Kidney (tissue), 14 donors: ENCODE data around the gene TNNI2. TPM values are rescaled to one million over a fixed set of nuclear protein-coding genes. Genes with fewer than 3 reads are reported as not detected.

ENCODE experiments used
- DNase-seq, 5 donors: peaks; one replicate each; pipeline ENCODE4 v3.0.0-alpha.2; 2013 to 2020
- FAIRE-seq: peaks from 2 replicates; lab custom pipeline; 2012; peaks lifted over from hg19 to GRCh38; lab: Jason Lieb, UNC
- H3K27ac ChIP-seq, 2 donors: one replicate each; pipeline ENCODE4 v1.7.0; 2013; ENCODE audit warnings: low read depth in 2 of 2, low read length in 2 of 2, inconsistent platforms in 1 of 2
- H3K27me3 ChIP-seq: one replicate; pipeline ENCODE4 v1.7.1; 2013; ENCODE audit warnings: low read length, inconsistent platforms; ENCODE audit not compliant: control insufficient read depth, insufficient read depth
- H3K36me3 ChIP-seq, 3 donors: one replicate each; pipeline versions ENCODE4 v1.7.0 to v1.7.1; 2013; ENCODE audit warnings: low read length in 3 of 3, control low read depth in 1 of 3, inconsistent platforms in 1 of 3; ENCODE audit not compliant: insufficient read depth in 3 of 3, control insufficient read depth in 2 of 3
- H3K4me1 ChIP-seq, 3 donors: one replicate each; pipeline versions ENCODE4 v1.7.0 to v1.7.1; 2013; ENCODE audit warnings: low read length in 3 of 3, inconsistent platforms in 1 of 3, low read depth in 1 of 3; ENCODE audit not compliant: control insufficient read depth in 2 of 3, insufficient read depth in 2 of 3
- H3K4me3 ChIP-seq, 3 donors: one replicate each; pipeline versions ENCODE4 v1.7.0 to v1.8.1; 2013; ENCODE audit warnings: low read length in 3 of 3, control low read depth in 1 of 3, inconsistent platforms in 1 of 3
- H3K9ac ChIP-seq, 3 donors: one replicate each; pipeline versions ENCODE4 v1.7.0 to v1.7.1; 2013; ENCODE audit warnings: low read length in 3 of 3, control low read depth in 1 of 3, inconsistent platforms in 1 of 3
- H3K9me3 ChIP-seq, 3 donors: one replicate each; pipeline versions ENCODE4 v1.7.0 to v1.7.1; 2013; ENCODE audit warnings: low read length in 3 of 3, control low read depth in 1 of 3, inconsistent platforms in 1 of 3; ENCODE audit not compliant: control insufficient read depth in 2 of 3, insufficient read depth in 1 of 3
- CTCF ChIP-seq: IDR thresholded peaks from 3 replicates; pipeline ENCODE4 v1.5.1; 2012; ENCODE audit warnings: mild to moderate bottlenecking, moderate library complexity, borderline replicate concordance; ENCODE audit not compliant: insufficient read depth; ENCODE audit errors: extremely low read depth
- intact Hi-C: fragments of 100-400 bp; cut with DNase I; formaldehyde crosslinking; loops from one replicate; pipeline ENCODE4 v1.11.1; 2022
- polyA plus RNA-seq: library from polyadenylated mRNA; stranded (reverse); fragments of 350-450 nt; fragmentation: Illumina TruSeq; extraction: RNeasy Lipid Tissue Mini Kit (QIAGEN cat#74804); gene quantifications from one replicate; pipeline ENCODE4 v1.2.3, GENCODE V29; 2014; ENCODE audit warnings: low read depth, low replicate concordance; ENCODE audit not compliant: insufficient read depth
- total RNA-seq: library from RNA; stranded (reverse); fragmentation: NEBNext Ultra II Directional; extraction: Animal tissue kit (Norgen Biotek cat#: 25700); gene quantifications from one replicate; pipeline ENCODE4 v1.2.1, GENCODE V29; 2021
- donor health status: control.
- donor health status: control.
- donor health status: control.
- donor health status: control.
- donor health status: control.
- donor health status: DM: yes; HTN: yes; CAD: no.
- donor health status: Normal renal cell carcinoma (clear cell type).

Gene TNNI2
- total and polyA plus RNA-seq, 2 donors from 2014 or later = 1.3 TPM; not detected in 1

DNA sequence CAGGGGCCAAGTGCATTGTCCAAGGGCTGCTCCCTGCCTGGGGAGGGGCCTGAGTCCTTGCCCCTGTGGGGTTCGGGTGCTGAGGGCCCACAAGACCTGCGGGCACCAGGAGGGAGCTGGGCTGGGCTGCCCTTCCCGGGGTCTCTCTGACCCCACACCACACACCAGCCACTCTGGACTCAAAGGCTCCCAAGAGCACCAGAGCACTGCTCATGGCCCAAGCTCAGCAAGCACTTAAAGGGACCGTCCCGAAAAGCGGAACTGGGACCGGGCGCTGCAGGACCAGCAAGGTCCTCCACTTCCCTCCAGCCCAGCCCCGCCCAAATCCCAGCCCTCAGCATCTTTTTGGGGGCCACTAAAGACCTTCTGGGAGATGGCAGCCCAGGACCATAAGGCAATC is 19.4 kb downstream of the TNNI2 start:
- no peak for FAIRE-seq
- H3K36me3 ChIP-seq = no peaks in the 10 kb centered on the region

GRCh38 chr11:1858576-1858975 is 19.8 kb downstream of the TNNI2 start:
- no peak for TF ChIP-seq CTCF
- H3K4me3 ChIP-seq = no peak overlapping the region
- no peak overlapping the region for H3K27ac ChIP-seq
- intact Hi-C loops = no loop called here
- H3K9me3 ChIP-seq = no peaks in the 10 kb centered on the region
- FAIRE-seq = no peak
- peak in 1 of 5 donors; percentile 47 for DNase-seq
- H3K4me1 ChIP-seq = peaks cover 0 to 5% (median 0%) of the 10 kb centered on the region in 3 donors
- no peaks in the 10 kb centered on the region for H3K36me3 ChIP-seq
- no peaks in the 10 kb centered on the region for H3K27me3 ChIP-seq
- no peak overlapping the region for H3K9ac ChIP-seq

More for the DNA sequence above, 19.4 kb downstream of the TNNI2 start:
- no peak for TF ChIP-seq CTCF
- no peak overlapping the region for H3K27ac ChIP-seq
- peaks cover 0 to under 1% (median 0%) of the 10 kb centered on the region in 3 donors for H3K4me1 ChIP-seq
- H3K9ac ChIP-seq = no peak overlapping the region
- intact Hi-C loops = no loop called here
- H3K4me3 ChIP-seq = no peak overlapping the region
- H3K27me3 ChIP-seq = no peaks in the 10 kb centered on the region
- DNase-seq = peak in 1 of 5 donors; percentile 54
- no peaks in the 10 kb centered on the region for H3K9me3 ChIP-seq

- Histone ChIP-seq H3K4me3 (no peak overlapping the region), H3K4me1 (peaks cover 0 to 8% (median 0%) of the 10 kb centered on the region in 3 donors), H3K27ac (no peak overlapping the region), H3K9me3 (no peaks in the 10 kb centered on the region), H3K27me3 (no peaks in the 10 kb centered on the region), H3K9ac (no peak overlapping the region), H3K36me3 (no peaks in the 10 kb centered on the region)
- TF ChIP-seq CTCF = no peak
- intact Hi-C loops = no loop called here
- peak in 1 of 5 donors; percentile 37 for DNase-seq
- no peak for FAIRE-seq
Observed at GRCh38 chr11:1859004-1859403, 20.2 kb downstream of the TNNI2 start.

DNA sequence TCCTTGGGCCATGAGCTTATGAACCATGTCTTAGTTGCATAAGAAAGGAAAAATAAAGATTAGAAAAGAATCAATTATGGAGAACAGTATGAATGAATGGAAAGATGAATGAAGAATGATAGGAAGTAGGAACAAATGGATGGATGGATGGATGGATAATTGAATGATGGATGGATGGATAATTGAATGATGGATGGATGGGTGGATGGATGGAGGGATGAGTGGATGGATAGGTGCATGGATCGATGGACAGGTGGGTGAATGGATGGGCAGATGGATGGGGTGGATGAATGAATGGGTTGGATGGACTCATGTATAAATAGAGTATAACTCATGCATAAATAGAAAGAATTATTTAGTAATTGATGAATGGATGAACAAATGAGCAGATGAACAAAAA is 21.3 kb downstream of the TNNI2 start:
- intact Hi-C loops = no loop called here
- no peak overlapping the region for H3K27ac ChIP-seq
- H3K9me3 ChIP-seq = no peaks in the 10 kb centered on the region
- FAIRE-seq (no peak), DNase-seq (no peak)
- no peaks in the 10 kb centered on the region for H3K36me3 ChIP-seq
- no peak overlapping the region for H3K9ac ChIP-seq
- no peaks in the 10 kb centered on the region for H3K27me3 ChIP-seq
- H3K4me3 ChIP-seq = no peak overlapping the region
- peaks cover 0 to 15% (median 0%) of the 10 kb centered on the region in 3 donors for H3K4me1 ChIP-seq
- TF ChIP-seq CTCF = no peak
